LNCaP clone FGC (cell line): Measurements from ENCODE around the gene BRWD1.

ENCODE experiments used
- DNase-seq: peaks from one replicate; pipeline ENCODE4 v3.0.0-alpha.2; 2011; ENCODE audit warnings: low read depth
- H3K4me3 ChIP-seq: 2 replicates; pipeline ENCODE4 v1.5.1; 2011; ENCODE audit warnings: mild to moderate bottlenecking, low read depth, low read length, control low read depth
- CTCF ChIP-seq: IDR thresholded peaks from 2 replicates; pipeline ENCODE4 v1.5.1; 2012; ENCODE audit warnings: mild to moderate bottlenecking; ENCODE audit not compliant: control insufficient read depth, insufficient read depth; ENCODE audit errors: extremely low read depth

Gene BRWD1

GRCh38 chr21:39153373-39153772, 160.1 kb downstream of the BRWD1 start:
- DNase-seq, result peak; percentile 15
- peak; percentile 62 for TF ChIP-seq CTCF

GRCh38 chr21:39152271-39152670, 161.2 kb downstream of the BRWD1 start:
- DNase-seq, result no peak
- no peak overlapping the region for H3K4me3 ChIP-seq
- TF ChIP-seq CTCF, result no peak

More at GRCh38 chr21:39153373-39153772, 160.1 kb downstream of the BRWD1 start:
- no peak overlapping the region for H3K4me3 ChIP-seq

- no peak overlapping the region for H3K4me3 ChIP-seq
- DNase-seq, result no peak
- no peak for TF ChIP-seq CTCF
Measured at GRCh38 chr21:39150877-39151276, 162.6 kb downstream of the BRWD1 start.

- TF ChIP-seq CTCF, result no peak
- no peak for DNase-seq
Measured at GRCh38 chr21:39150316-39150715, 163.1 kb downstream of the BRWD1 start.

GRCh38 chr21:39149882-39150281, 163.6 kb downstream of the BRWD1 start:
- TF ChIP-seq CTCF, result no peak
- H3K4me3 ChIP-seq, result no peak overlapping the region
- no peak for DNase-seq

More at GRCh38 chr21:39150316-39150715, 163.1 kb downstream of the BRWD1 start:
- H3K4me3 ChIP-seq, result no peak overlapping the region

GRCh38 chr21:39148975-39149374, 164.5 kb downstream of the BRWD1 start:
- no peak for TF ChIP-seq CTCF
- DNase-seq, result no peak
- H3K4me3 ChIP-seq, result no peak overlapping the region

GRCh38 chr21:39144191-39144590, 169.2 kb downstream of the BRWD1 start:
- no peak for TF ChIP-seq CTCF
- no peak for DNase-seq
- no peak overlapping the region for H3K4me3 ChIP-seq
